ENCODE data around the gene MSMO1.

The MSMO1 gene

DNA sequence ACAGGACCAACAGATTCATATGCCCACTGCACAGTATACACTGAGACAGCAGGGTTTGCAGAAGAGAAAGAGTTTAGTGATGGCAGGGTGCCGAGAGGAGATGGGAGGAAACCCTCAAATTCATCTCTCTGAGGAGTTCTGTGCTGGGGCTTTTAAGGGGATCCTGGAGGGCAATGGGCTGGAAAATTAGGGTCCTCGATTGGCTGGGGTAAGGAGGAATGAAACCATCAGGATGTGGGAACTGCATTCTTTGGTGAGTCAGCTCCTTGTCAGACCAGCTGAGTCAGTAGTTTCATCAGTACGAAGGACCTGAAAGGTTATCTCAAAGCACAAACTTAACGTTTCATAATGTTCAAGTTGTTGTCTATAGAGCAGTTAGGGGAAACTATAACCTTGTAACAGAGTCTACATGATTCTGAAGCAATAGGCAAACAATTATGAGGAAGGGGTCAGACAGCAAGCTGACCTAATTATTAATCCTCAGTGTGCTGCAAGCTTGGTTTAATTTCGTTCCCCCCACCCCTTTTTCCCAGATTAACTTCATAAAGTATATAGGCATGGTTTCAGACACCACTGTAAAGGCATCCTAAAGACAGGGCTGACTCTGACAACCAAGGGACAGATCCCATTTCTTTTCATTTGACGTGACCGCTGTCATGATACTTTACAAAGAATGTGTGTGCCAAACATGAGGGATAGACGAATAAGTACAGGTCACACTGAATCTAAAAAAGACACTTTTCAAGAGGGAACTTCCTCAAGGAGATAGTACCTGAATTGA is 1.5 kb upstream of the MSMO1 start:
- peak overlapping the region; percentile 84 for H3K27ac ChIP-seq
- TF ChIP-seq CTCF (conservative IDR thresholded peaks at IDR 0.05) = no peak

- TF ChIP-seq CTCF (conservative IDR thresholded peaks at IDR 0.05) = no peak
- peak overlapping the region; percentile 84 for H3K27ac ChIP-seq
Observed at GRCh38 chr4:165326831-165327210, 648 bp upstream of the MSMO1 start.

DNA sequence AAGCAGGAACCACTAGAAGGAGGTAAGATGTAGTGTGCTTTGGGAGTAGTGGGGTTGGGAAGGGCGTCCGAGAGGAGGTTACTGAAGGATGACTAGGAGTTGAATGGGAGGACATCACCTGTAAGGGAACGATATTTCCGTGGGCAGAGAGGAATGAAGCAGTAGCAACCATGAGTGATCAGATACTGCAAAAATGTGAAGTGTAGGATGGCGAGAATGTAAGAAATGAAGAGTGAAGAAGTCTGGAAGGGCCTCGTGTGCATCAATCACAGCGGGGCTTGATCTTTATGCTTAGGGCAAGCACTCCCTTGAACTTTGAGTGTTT is 594 bp downstream of the MSMO1 start:
- peak overlapping the region; percentile 84 for H3K27ac ChIP-seq
- TF ChIP-seq CTCF (conservative IDR thresholded peaks at IDR 0.05) = no peak

DNA sequence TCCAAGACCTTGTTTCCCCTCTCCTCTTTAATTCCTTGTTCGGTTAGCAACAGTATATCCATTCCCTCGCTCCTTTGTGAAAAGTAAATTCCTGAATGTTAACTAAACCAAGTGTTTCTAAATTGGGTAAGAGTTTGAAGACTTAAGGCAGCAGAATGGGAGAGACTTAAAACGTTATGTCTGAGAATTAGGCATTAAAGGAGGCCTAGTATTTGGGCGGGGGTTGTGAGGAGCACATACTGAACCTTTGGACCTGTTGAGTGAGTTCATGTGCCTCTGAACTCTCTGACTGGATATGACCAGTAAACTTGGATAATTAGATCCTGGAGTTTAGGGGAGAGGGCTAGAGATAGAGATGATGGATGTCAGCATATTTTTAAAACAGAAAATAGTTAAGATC is 1.2 kb downstream of the MSMO1 start:
- TF ChIP-seq CTCF (conservative IDR thresholded peaks at IDR 0.05) = no peak
- peak overlapping the region; percentile 84 for H3K27ac ChIP-seq

- TF ChIP-seq CTCF (conservative IDR thresholded peaks at IDR 0.05) = no peak
- H3K27ac ChIP-seq = peak overlapping the region; percentile 84; the same call in 1 of the 2 replicates
Observed at GRCh38 chr4:165330071-165330470, 2.6 kb downstream of the MSMO1 start.

GRCh38 chr4:165330666-165331065 is 3.2 kb downstream of the MSMO1 start:
- no peak overlapping the region; the same call in 1 of the 2 replicates for H3K27ac ChIP-seq
- no peak for TF ChIP-seq CTCF (conservative IDR thresholded peaks at IDR 0.05)

- TF ChIP-seq CTCF (conservative IDR thresholded peaks at IDR 0.05) = no peak
- H3K27ac ChIP-seq = no peak overlapping the region
Observed at GRCh38 chr4:165331359-165331758, 3.9 kb downstream of the MSMO1 start.
